Measurements from ENCODE around the gene GABBR2. TPM values are rescaled to one million over a fixed set of nuclear protein-coding genes. Genes with fewer than 3 reads are reported as not detected.

GABBR2 gene
- total RNA-seq, 1 donor from 2014 or later, result 0.68 TPM

DNA sequence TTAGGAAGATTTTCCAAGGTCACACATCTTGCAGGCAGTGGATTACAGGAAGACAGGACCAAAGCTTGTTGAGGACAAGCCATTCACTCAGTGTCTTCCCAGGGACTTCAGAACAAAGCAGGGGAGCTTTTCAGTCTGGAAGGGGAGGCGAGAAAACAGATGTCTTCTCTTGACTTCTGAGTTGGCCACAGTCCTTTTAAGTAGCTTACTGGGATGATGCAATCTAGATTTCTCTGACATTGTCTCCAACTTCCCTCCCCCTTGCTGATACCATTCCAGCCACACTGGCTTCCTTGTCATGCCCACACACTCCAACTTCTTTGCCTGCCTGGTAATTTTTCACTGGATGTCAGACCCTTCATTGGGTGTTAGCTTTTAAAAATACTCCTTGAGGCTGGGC, 279.1 kb downstream of the GABBR2 start:
- DNase-seq, result no peak

DNA sequence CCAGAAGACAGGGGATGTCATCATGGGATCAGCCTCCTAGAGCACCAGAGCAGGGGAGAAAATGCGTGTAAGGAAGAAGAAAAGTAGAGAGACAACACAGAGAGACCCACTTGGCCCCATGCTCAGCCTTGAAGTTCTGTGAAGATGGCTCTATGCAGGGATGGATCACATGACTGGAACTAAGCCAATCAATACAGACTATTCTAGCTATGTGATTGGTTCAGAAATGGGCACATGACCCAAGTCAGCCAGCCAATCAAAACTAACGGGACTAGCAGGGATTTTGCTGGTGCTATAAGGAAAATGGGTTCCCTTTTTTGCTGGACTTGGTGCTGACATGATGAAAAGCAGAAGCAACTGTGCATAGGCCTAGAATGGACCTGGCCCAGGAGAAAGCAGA, 280.3 kb downstream of the GABBR2 start:
- no peak for DNase-seq

DNA sequence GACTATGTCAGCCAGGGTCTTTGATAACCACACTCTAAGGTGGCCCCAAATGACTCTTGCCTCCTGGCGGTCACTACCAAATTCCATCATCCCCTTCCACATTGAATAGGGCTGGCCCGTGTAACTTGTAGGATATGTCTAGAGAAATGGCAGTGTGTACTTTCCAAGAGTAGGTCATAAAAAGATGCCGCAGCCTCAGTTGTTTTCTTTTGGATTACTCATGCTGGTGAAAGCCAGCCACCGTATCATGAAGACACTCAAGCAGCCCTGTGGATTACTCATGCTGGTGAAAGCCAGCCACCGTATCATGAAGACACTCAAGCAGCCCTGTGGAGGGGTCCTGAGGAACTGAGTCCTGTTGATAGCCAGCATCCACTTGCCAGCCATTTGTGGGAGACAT, 281.2 kb downstream of the GABBR2 start:
- DNase-seq, result no peak

DNA sequence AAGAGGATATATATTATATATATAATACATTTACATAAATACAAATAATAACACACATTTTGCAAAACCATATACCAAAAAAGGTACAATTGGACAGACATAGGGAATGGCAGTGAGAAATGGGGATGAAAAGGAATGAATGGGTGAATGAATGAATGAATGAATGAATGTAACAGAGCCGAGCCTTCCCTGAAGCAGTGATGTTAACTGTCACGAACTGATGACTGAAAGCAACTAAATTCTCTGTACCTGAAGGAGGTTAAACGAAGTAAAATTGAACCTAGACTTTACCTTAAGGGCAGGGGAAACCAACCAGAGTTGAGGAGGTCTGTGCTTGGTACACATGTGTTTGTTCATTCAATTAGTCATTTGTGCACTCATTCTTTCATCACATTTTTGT, 283.7 kb downstream of the GABBR2 start:
- DNase-seq, result no peak

DNA sequence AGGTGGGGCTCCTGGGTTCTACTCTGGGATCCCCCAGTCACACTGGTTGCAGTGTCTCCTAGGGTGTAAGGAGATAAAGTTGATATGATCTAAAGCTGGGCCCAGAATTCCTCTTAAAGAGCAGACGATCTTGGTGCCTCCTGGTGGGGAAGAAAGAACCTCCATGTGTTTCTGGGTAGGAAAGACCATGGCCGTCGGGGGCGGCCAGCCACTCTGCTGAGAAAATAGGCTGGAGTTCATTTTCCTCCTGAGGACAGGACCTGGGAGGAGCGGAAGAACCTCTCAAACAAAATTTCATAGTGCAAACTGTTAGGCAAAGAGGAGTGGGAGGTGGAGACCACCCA, 289.5 kb downstream of the GABBR2 start:
- DNase-seq, result no peak

DNA sequence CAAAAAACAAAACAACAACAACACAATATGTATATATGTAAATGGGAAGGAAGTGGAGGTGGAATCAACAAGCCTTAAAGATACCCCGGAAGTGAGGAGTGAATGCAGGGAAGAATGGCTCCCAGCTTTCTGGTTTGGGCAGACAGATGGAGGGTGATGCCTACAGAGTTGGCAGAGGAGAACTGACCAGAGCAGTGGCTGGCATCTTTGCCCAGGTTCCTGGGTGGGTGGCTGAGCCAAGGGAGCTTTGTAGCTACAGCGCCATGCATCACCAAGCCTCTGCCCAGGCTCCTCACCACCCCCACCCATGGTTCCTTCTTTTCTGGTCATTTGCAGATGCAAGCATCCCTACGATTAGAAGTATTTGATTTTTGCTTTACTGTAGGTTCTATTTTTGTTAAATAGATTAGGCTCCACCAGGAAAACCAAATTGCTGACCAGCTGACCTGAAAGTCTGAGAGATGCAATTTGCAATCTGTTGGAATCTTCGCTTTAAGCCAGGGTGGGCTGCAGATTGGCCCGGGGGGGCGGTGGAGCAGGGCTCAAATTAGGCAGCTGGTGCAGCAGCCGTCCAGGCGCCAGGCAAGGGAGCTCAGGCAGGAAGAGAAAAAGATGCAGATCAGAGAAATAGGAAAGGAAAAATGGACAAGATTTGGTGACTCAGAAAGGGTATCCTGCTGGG, 290.0 kb downstream of the GABBR2 start:
- DNase-seq, result no peak

DNA sequence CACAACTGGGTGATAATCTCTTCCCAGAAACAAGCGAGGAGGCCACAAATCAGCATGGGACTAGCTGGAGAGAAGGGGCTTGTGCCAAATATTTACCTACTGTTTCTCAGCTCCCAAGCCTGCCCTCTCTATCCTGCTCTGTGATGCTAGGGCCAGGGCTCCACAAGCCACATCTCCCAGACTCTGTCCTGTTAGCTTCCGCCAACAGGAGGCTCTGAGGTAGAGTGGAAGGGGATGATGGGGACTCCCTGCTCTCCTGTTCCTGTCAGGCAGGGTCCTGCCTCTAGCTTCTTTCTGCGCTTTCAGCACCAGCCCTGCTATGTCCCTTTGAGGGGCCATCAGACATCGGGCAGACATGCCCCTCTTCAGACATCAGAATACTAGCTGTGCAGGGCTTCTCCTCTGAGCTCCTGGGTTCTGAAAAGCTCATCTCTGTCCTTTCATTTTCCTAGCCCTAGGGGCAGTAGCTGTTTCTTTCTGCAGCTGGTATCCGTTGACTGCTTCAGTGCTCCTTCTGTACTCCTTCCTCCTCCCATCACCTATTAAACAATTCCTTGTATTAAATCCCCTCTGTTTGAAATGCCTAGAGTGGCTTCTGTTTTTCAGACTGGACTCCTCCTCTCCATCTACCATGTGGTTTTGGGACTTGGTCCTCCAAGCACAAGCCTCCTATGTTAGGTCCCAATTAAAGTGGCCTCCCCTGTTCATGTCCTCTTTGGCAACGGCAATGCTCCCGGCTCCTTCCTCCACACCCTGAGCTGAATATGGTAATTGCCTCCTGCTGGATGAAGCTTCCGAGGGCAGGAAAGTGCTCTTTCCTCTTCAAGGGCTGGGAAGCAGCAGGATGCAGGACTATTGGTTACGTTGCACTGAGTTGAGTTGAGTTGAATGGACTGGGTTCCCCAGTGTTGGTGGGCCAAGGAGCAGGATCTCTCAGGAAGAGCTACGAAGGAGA, 292.2 kb downstream of the GABBR2 start:
- DNase-seq, result no peak

DNA sequence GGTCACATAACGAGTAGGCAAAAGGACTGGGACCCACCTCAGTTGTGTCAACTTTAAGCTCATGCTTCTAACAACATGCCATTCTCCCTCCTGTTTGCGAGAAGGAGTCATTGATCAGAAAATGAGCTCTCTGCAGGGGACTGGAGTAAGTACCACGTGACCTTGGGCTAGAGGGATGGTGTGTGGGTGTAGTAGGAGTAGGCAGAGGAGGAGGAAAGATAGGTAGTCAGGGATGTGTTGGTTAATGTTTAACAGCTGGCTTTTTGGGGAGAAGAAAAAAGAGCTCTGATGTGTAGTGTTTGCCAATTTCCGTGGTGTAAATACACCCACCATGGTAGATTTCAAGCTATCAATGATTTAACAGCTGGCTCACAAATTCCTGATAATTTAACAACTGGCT, 293.0 kb downstream of the GABBR2 start:
- DNase-seq, result no peak

DNA sequence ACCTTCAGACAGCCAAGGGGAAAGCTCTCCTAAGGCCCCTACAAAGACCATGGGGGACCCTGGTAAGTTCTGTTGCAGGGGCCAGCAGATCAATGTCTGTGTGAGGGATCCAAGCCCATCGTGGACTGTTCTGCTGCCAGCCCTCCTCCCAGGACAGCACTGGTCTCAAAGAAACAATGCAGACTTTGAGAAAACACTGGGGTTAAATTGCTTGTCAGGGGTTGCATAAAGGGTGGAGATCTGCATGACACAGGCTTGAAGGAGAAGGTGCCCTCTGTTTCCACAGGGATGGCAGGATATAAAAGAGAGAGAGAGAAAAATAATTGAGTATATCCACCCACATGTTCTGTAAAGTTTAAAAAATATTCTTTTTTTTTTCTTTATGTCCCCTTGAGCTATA, 295.7 kb downstream of the GABBR2 start:
- no peak for DNase-seq

DNA sequence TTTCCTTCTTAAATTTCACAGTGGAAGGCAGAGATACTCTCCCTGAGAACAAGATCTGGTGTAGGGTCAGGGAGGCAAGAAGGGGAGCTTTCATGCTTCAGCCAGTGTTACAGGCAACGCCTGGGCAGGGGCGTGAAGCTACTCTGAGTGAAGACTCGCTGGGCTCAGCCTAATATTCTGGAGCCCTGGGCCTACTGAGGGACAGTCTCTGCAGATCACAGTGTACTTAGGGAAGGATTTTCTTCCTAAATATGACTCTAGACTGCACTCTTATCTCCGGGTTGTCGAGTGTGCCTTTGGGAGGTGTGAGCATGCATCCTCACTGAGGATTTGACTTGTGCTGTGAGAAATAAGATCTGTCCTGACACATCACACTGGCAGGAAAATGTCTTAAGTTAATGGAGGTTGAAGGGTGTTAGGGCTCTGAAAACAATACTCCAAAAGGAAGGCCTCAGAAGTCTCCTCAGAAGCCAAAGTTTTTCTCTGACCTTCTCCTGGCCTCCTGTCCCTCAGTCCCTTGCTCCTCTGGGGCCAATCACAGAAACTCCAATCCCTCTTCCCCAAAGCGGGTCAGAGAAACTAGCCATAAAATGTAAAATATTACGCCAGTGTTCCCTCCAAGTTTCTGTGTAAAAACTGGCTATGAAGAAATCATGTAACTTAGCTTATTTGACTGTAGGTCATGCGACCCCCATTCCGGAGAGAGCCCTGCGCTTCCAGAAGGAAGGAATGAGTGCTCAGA, 296.5 kb downstream of the GABBR2 start:
- no peak for DNase-seq

DNA sequence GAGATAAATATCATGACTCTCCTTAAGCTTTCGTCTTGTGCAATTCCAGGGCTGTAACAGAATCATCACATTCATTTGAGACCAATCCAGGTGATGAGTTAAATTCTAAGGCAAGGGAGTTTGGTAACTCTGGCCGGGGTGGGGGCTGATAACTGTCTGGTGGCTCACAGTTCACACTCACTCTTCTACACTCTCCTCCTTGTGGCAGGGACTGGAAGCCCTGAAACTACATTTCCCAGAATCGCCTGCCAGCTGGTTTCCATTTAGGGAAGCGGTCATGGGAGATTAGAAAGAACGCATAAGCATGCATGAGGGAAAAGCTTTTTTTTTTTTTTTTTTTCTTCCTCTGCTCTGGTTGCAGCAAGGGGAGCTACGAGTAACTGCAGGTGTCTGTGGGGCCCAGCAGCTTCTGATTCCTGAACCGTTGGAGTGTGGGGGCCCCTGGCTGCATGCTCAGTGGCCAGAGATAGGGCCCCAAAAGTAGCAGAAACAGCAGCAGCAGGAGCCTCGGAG, 298.5 kb downstream of the GABBR2 start:
- DNase-seq, result peak; percentile 46

DNA sequence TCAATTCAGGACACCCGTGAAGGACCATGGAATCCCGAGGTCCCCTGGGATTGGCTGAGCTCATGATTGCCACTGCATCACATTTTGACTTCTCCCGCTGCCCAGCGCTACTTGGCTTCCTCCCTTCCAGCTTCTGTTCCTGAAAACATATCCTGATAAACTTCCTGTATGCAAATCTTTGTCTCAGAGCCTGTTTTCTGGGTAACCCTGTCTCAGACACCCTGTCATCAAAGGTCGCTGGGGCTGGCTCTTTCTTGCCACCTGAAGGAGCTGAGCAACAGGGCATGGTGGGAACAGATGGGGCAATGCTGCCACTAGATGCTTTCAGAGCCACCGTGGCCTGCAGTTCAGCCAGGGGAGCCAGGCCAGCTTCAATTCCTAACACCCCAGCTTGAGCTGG, 299.0 kb downstream of the GABBR2 start:
- DNase-seq, result peak; percentile 17

DNA sequence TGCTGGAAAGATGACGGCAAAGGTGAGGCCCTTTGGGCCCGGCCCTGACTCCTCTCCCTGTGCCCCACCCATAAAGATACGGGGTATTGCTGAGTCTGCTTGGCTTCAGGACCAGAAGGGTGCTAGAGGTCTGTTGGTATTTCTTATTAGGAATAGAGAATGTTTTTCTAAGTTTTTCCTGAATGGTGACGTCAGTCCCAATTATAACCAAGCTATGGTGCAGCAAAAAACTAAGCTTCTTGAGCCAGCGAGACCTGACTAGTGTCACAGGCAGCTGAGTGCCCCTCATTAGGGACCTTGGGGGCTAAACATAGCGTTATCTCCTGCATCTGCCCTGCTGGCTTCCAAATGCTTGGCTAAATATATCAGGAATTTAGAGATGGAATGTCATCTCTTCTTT, 302.3 kb downstream of the GABBR2 start:
- DNase-seq, result no peak

DNA sequence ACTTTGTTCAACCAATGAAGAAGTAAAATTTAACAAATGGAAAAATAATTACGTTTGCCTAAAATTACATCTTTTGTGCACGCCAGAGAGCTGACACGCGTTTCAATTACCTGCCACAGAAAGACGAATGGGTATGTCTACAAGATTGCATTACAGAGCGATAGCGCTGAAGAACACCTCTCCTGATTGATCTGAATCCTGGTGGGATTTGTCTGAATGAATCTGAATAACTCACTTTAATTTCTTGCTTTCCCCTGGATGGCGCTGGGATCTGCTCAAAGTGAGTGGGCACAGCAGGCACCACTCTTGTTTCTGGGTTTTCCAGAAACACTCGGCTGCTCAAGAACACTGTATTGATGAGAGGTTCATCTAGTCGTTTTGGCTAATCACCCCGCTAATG, 304.5 kb downstream of the GABBR2 start:
- DNase-seq, result no peak

DNA sequence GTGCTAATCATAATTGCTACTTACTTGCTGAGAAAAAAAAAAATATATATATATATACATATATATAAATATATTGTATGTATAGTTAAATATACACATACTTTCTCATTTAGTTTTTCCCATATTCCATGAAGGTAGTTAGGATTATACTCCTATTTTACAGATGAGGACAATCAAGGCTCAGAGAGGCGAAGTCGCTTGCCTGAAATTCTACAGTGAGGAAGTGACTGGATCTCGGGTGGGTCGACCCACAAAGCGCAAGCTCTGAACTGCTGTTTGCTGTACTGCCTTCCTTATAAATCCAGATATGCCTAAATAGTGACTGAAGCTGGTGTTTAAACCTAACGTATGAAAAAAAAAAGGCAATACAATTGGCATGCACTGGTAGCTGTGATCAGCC, 305.0 kb downstream of the GABBR2 start:
- DNase-seq, result no peak

DNA sequence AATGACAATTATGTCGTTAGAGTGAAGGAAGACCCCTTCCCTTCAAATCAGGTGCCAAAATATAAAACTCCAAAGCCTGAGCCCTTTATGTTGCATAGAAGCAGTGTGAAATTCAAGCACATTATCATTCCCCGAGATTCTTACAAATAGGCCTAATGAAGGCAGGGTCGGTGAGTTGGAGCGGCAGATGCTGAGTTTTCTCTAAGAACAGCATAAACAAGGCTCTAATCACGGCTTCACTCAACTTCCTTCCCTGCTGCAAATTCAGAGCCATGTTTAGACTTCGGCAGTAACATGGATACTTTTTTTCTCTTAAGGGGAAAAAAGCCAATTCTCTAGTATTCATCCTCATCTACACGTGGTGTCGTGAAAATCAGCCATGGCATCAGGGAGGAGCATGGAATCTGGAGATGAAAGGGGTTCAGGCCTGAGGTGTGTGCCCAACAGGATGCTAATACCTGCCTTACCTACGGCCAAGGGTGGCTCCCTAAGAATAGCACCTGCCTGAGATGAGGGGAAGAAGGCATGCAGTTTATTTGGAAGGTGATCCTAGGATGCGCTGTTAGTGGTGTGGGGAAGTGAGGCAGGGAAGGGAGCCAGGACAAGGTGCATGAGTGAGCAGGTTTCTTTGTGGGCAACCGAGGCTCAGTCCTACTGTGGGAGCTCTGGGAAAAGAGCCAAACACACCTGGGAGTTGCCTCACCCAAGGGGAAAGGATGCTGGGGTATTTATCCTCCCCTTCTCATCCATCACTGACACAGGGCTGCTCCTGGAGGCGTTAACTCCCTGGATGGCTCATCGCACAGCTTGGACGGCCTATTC, 306.5 kb downstream of the GABBR2 start:
- DNase-seq, result no peak

DNA sequence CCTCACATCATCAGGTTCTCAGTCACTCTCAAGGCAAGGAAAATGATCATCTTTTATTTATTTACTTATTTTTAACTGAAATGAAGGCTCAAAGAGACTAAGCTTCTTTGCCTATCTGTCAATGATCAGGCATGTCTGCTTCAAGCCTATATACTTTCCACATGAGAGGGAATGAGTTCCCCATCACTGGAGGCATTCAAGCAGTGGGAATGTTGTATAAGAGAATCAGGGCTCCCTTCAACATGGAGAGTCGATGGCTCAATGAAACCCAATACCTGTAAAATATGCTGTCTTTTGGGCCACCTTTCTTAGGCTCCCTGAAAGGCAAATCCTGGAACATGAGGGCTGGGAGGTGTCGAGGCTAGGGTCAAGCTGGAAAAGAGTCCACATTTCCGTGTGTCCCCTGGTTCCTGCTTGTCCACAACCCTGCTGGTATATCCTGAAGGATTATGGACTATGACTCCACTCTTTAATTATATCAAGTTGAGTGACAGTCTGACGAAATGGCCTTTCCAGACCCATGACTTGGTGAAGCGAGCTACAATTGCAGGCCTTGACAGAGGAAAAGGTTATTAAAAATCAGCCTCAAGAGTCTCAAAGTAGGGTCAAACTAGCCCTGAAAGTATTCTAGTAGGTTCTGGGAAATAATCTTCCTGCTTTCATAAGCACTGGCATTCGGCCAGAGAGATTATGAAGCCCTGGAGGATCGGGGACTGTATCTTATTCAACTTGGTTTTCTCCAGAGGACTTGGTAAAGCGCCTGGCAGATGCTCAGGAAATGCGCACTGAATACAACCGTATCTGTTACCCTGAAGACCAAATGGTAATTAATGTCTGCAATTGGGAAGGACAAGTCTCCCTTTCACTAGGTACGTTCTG, 307.4 kb downstream of the GABBR2 start:
- DNase-seq, result peak; percentile 13

DNA sequence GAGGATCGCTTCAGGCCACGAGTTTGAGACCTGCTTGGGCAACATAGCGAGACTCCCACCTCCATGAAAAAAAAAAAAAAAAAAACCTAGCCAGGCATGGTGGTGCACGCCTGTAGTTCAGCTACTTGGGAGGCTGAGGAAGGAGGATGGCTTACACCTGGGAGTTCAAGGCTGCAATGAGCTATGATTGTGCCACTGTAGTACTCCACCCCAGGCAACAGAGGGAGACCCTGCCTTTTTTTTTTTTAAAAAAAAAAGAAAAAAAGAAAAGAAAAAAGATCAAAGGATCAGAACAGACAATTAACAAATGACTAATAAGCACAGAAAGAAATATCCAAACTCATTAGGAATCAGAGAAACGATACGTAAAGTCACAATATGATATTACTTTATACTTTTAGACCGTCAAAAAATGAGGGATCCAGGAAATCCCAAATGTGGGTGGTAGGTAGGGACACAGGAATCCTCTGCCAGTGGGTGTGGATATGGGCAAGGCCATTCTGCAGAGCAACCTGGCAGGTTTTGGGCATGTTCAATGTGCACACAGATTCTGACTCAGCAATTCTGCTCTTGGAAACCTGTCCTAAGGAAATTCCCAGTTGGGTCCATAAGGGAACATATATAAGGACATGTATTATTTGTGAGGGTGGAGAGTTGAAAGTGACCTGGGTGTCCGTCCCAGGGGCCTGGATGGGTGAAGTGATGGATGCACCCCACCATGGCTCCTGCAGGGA, 308.6 kb downstream of the GABBR2 start:
- DNase-seq, result no peak

DNA sequence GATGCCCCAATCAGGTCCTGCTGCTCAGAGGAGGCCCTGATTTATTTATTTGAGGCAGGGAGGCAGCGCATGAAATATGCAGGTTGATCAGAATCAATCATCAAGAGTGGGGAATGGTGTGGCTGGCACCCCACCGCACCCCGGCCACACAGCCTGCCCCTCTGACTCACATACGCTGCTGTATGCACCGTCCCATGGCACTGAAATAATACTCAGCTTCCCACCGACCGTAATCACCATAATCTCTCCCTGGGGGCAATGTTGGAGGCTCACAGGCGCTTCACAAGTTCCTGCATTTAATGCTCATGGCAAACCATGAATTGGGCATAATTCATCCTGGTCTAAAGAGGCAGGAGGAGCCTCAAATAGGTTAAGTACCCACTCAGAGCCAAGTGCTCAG, 312.1 kb downstream of the GABBR2 start:
- no peak for DNase-seq

DNA sequence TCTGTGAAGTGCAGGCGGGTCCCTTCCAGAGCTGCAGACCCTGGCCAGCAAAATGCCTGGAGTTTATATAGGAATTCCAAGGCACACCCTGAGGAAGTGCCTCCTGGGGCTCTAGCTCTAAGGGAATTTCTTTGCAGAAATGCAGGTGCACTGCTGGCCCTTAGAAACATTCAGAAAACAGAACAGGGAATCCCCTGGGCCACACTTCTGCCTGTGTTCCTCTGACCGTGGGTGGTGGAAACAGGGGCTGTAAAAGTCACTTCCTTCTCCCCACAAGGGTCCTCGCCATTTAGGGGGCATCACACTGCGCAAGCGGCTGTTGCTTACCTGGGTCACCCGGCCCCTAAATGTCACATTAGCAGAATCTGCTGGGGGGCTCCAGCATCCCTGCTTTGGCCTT, 312.5 kb downstream of the GABBR2 start:
- DNase-seq, result no peak

DNA sequence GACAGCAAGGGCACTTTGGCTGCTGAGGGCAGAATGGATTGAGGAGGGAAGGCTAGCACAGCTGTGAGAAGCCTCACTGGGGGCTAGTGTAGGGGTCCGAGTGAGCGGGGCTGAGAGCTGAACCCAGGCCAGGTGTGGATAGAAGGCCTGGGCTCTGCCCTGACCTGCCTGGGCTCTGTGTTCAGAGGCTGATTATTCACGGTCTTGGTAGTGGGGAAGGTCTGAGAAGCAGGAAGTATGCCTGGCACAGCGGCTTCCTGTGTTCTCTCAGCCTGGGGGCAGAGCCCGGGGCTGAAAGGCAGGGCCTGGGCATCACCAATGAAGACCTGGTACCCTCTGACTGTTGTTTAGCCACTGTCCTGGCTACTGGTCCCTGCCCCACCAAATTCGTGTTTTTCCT, 316.9 kb downstream of the GABBR2 start:
- DNase-seq, result peak; percentile 45
